ENCODE results near the gene EGR1.

- TF ChIP-seq CTCF (IDR thresholded peaks at IDR 0.05; ENCODE audit: poor library complexity, severe bottlenecking): no peak
- TF ChIP-seq TAF1 (IDR thresholded peaks at IDR 0.05; ENCODE audit: low read depth): no peak
- peak; percentile 61 for TF ChIP-seq EP300 (conservative IDR thresholded peaks at IDR 0.05; ENCODE audit: poor library complexity, severe bottlenecking)
These were observed at the start of gene EGR1 for GRCh38 chr5:138465261-138466124.

All from neural cell (in vitro differentiated cells).